ENCODE data around the gene MGAT5.

DNA sequence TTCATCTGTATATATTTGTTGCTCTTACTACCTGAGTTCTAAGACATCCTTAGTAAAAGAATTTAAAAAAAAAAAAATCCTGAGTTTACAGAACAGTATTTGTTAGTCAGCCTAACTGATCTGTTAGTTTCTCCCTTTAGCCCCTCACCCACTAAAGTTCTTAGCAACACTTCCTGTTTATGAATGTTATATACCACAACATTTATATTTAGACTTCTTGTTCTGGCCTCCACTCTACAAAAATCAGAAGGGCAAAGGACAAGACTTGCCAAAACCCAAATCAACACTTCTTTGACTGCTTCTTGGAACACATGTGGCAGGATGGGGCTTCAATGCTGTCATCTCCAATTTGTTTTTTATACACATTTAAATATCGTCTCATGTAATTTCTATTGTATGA, 71.1 kb downstream of the MGAT5 start:
- TF ChIP-seq, protein P1, sequence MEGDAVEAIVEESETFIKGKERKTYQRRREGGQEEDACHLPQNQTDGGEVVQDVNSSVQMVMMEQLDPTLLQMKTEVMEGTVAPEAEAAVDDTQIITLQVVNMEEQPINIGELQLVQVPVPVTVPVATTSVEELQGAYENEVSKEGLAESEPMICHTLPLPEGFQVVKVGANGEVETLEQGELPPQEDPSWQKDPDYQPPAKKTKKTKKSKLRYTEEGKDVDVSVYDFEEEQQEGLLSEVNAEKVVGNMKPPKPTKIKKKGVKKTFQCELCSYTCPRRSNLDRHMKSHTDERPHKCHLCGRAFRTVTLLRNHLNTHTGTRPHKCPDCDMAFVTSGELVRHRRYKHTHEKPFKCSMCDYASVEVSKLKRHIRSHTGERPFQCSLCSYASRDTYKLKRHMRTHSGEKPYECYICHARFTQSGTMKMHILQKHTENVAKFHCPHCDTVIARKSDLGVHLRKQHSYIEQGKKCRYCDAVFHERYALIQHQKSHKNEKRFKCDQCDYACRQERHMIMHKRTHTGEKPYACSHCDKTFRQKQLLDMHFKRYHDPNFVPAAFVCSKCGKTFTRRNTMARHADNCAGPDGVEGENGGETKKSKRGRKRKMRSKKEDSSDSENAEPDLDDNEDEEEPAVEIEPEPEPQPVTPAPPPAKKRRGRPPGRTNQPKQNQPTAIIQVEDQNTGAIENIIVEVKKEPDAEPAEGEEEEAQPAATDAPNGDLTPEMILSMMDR (IDR thresholded peaks at IDR 0.05) = no peak
- TF ChIP-seq EP300 (IDR thresholded peaks at IDR 0.05) = no peak
